ENCODE results near the gene HMCN2.

DNA sequence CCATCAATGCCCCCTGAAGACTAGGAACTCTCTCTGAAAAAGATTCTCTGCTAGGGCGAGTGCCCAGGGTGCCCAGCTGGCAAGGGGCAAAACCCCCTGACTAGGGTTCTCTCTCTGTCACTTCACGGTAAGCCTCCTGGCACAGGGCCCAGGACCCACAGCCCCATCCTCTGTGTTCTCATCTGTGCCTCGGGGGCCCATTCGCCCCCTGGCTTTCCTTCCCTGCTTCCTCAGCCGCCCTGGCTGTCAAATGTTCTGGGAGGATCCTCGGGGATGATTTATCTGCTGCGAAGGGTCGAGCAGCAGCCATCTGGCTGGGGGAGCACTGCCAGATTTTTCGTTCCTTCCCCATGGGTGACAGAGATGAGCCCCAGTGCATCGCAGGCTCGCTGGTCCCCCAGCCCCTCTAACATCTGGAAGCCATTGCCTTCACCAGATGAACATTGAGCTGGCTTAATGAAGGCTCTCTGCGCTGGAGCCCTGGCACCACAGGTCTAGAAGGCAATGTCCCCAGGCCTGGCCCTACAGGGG lies 24.2 kb downstream of the HMCN2 start:
- TF ChIP-seq CTCF (IDR thresholded peaks at IDR 0.05; ENCODE audit: low read depth, low read length, missing input control) (no peak), RXRA (IDR thresholded peaks at IDR 0.05) (no peak), SP1 (IDR thresholded peaks at IDR 0.05) (no peak), HNF4G (IDR thresholded peaks at IDR 0.05) (no peak), MAX (IDR thresholded peaks at IDR 0.05) (no peak), RAD21 (IDR thresholded peaks at IDR 0.05) (no peak), HNF4A (conservative IDR thresholded peaks at IDR 0.05) (no peak), YY1 (IDR thresholded peaks at IDR 0.05) (no peak), JUND (IDR thresholded peaks at IDR 0.05) (no peak), TAF1 (conservative IDR thresholded peaks at IDR 0.05) (no peak)
- TF ChIP-seq, protein P1, sequence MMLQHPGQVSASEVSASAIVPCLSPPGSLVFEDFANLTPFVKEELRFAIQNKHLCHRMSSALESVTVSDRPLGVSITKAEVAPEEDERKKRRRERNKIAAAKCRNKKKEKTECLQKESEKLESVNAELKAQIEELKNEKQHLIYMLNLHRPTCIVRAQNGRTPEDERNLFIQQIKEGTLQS (IDR thresholded peaks at IDR 0.05), result no peak

All from liver (tissue), 3 donors.